SHP77 (cell line): ENCODE results near the gene C11orf68.

ENCODE experiments used
- DNase-seq, 2 experiments: peaks; one replicate each; lab custom pipeline; 2025; lab: John Stamatoyannopoulos, UW

The C11orf68 gene

DNA sequence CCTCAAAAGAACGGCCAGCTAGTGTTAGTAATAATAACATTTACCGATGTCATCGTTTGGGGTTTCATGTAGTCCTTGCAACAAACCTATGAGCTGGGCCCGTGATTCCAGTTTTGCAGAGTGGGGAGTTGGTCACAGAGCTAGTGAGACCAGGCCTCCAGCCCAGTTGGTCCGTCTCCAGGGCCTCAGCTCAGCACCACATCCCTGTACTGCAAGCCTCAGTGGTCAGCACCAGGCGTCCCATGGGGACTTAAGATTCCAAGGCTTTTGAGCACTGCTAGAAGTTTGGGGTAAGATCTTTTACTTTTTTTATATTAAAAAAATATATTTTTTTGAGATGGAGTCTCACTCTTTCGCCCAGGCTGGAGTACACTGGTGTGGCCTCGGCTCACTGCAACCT lies 25.3 kb upstream of the C11orf68 start:
- no peak for DNase-seq

DNA sequence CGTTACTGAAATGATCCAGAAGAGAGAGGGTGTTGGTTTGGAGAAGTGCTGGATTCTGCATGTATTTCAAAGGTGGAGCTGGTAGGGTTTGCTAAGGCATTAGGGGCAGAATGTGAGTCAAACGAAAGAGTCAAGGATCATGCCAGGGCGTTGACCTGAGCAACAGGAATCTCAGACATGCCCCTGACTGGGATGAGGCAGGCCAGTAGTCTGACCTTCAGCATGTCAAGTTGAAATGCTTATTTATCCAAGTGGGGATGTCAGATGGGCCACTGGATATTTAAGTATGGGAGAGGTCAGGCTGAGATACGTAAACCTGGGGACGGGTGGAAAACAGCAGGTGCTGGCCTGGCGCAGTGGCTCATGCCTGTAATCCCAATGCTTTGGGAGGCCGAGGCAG lies 23.7 kb upstream of the C11orf68 start:
- no peak for DNase-seq

DNA sequence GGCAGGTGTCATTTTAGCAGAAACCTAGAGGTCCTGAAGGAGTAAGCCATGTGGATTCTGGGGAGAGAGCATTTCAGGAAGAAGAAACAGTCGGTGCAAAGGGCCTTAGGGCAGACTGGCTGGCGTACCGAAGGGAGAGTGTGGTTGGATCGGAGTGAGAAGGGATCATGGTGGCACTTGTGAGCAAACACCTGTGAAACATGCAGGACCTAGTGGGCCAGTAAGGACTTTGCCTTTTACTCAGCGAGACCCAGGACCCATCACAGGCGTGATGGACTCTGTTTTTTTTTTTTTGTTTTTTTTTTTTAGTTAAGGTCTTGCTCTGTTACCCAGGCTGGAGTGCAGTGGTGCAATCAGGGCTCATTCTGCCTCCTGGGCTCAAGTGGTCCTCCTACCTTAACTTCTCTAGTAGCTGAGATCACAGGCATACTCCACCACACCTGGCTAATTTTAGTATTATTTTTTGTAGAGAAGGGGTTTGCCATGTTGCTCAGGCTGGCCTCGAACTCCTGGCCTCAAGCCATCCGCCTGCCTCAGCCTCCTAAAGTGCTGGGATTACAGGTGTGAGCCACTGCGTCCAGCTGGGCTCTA lies 23.0 kb upstream of the C11orf68 start:
- no peak for DNase-seq

DNA sequence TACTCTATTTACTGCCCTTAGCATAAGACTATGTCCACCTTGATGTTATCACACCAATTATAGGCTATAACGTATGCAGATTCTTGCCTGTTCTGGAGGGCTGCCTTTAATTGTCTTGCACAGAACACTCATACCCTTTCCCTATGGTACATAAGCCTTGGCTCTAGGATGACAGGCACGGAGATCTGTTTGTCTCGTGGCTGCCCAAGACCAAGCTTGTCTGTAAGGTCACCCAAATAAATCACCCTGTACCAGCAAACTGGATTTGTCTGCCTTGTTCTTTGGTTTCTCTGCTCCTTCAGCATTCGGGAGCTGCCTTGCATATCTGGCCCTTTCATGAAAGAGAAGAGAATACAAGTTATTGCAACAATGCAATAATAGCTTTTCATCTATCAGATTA lies 18.9 kb upstream of the C11orf68 start:
- DNase-seq = no peak

DNA sequence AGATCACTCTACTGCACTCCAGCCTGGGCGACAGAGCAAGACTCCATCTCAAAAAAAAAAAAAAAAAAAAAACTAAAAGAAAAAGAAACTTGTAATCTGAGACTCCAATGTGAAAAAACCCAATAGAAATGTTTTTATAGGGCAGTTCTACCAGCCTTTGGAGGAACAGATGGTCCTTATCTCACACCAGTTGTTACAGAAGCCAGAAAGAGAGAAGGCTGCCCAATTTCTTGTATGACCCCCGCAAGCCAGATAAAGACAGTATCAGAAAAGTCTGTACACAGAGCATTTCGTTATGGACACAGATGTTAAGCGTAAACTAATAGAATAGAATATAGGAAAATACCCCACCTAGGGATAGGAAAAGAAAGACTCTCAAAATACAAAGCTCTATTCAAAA lies 15.2 kb upstream of the C11orf68 start:
- DNase-seq = no peak

DNA sequence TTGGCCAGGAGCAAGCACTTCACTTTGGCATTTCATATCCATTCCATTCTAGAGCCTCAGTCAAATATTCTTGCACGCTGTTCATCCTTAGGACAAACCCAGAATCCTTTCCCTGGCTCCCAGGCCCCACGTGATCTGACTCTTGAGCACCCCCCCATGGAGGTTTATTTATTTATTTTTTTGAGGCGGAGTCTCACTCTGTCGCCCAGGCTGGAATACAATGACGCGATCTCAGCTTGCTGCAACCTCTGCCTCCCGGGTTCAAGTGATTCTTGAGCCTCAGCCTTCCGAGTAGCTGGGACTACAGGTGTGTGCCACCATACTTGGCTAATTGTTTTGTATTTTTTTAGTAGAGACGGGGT lies 13.7 kb upstream of the C11orf68 start:
- DNase-seq = peak; percentile 21 to 30

DNA sequence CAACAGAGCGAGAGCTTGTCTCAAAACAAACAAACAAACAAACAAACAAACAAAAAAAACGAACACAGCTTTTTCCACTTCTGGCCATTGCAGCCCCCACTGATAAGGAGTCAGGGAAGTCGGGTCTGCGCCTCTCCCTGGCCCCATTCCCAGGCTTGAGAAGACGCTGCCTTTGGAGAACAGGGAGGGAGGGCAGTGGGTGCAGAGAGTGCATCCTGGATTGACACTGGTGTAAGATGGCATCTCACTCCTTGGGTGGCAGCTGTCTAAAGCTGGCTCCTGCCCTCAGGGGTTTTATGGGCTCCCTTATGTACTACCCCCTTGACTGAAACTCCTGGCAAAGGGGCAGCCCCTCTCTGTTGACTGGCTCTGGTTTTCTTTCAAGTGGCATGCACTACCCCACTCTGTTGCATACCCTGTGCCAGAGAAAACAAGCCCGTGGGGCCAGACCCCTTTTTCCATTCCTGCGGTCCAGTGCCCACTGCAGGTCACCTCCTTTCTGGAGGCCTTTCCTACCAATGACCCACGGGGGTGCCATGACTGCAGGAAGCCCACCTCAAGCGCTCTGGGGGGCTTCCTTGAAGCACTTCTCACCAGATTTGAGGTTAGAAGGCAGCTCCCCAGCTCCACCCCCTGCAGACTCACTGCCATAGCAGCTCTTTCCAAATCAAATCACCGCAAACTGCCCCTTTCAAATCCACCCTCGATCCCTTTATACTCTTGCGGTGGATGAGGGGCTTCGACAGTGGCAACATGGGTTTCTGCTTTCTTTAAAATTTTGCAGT lies 13.1 kb upstream of the C11orf68 start:
- no peak for DNase-seq

DNA sequence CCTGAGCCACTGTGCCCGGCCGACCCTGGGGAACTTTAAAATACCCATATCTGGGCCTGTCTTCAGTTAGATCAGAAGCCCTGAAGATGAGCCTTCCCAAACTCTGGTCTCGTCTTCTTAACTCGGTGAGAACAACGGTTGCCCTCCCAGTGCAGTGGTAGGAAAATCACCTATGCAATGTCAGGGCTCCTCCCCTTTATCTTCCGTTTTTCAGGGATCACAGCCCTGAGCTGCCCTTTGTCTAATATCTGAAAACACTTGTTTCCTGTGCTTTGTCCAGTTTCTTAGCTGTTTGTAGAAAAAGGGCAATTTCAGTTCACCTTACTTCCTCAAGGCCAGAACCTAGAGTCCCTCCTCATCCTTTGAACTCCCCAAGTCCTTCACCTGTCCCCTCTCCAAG lies 9.8 kb upstream of the C11orf68 start:
- no peak for DNase-seq

DNA sequence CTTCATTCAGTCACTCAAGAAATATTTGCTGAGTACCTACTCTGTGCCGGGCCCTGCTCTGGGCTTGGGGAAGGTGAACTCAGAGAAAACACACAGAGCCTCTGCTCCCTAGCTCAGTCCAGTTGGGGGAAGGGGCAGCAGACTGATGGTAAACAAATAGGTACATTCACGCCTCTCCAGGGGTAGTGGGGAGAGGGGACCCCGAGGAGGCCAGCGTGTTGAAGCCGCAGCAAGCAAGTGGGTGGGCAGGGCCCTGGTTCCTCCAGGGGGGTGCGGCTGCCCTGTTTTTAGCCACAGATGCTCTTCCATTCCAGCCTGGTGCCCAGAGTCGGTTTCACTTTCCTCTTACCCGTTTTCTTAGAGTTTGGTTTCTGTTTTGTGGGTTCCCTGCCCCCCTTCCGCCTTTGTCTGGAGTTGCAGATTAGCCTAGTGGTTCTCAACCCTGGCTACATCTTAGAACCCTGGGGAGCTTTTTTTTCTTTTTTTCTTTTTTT lies 9.1 kb upstream of the C11orf68 start:
- no peak for DNase-seq

DNA sequence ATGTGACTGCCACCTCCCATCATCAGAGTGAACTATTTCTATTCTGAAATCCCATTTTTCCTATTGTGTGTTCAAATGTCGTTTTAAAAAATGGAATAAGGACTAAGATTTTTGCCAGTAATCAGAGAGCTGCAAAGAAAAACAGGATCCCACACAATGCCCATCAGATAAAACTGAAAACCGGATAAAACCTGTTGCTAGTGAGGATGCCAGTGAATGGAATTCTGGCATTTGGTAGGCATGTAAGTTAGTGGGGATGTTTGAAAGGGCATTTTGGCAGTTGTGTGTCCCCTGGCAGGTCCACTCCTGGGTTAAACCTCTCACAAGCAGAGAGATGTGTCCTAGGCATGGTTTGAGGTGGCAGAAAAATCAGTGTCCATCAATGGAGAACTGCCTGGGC lies 6.5 kb upstream of the C11orf68 start:
- DNase-seq = no peak

DNA sequence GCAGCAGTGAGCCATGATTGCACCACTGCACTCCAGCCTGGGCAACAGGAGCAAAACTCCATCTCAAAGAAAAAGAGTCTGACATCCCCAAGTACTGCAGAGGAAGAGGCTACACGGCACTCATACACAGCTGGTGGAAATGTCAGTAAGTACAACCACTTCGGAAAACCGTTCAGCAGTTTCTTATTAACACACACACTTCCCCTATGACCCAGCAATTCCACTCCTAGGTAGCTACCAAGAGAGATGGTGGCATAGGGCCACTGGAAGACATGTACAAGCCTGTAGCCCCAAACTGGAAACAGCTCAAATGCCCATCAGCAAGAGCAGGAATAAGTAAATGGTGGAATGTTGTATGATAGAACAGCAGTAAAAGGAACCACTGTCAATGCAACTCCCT lies 3.7 kb upstream of the C11orf68 start:
- DNase-seq = no peak

DNA sequence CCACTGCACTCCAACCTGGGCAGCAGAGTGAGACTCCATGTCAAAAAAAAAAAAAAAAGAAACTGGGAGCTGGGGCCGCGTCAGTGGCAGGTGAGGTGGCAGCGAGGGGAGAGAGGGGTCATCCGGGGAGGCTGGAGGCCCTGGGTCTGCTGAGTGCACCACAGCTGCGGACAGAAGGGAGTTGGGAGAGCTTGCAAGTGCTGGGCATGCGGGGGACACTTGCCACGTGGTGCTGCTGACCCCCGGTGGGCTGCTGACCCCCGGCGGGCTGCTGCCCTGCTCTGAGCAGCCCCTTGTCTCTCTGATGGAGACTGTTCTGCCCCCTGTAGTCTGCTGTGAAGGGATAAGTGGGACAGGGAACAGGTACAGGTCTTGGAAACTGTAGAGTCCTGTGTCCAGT lies 3.0 kb upstream of the C11orf68 start:
- DNase-seq = no peak

DNA sequence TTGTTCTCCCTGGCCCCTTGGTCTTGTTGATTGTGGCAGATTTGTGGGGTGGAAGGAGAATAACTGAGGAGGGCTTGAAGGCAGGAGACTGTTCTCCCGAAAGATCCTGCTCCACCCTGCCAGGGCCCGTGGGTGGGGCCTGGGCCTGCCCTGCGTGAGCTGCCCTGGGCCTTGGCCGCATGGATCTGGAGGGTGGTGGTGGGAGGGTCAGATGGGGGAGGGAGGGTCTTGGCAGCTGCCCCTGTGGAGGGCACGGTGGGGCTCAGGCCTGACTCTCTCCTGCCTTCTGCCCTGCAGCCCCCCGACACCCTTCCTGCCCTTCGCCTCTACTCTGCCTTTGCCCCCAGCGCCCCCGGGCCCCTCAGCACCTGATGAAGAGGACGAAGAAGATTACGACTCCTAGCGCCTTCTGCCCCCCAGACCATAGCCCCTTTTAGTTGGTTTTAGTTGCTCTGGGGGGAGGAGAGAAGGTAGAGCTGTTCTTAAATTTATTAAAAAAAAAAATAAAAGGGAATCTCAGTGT lies 2.2 kb upstream of the C11orf68 start:
- no peak for DNase-seq

DNA sequence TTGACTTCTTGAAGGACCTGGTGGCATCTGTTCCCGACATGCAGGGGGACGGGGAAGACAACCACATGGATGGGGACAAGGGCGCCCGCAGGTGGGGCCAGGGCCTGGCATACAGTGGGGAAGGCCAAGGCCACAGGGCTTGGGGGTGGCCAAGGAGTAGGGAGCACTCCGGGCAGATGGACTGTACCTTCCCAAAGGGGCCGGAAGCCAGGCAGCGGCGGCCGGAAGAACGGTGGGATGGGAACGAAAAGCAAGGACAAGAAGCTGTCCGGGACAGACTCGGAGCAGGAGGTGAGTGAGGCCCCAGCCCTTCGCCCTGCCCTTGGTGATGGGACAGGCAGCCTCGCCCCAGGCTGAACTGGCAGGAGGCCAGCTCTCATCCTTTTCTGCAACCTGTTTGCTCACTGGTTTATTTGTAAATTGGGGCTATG lies 1.5 kb upstream of the C11orf68 start:
- no peak for DNase-seq

DNA sequence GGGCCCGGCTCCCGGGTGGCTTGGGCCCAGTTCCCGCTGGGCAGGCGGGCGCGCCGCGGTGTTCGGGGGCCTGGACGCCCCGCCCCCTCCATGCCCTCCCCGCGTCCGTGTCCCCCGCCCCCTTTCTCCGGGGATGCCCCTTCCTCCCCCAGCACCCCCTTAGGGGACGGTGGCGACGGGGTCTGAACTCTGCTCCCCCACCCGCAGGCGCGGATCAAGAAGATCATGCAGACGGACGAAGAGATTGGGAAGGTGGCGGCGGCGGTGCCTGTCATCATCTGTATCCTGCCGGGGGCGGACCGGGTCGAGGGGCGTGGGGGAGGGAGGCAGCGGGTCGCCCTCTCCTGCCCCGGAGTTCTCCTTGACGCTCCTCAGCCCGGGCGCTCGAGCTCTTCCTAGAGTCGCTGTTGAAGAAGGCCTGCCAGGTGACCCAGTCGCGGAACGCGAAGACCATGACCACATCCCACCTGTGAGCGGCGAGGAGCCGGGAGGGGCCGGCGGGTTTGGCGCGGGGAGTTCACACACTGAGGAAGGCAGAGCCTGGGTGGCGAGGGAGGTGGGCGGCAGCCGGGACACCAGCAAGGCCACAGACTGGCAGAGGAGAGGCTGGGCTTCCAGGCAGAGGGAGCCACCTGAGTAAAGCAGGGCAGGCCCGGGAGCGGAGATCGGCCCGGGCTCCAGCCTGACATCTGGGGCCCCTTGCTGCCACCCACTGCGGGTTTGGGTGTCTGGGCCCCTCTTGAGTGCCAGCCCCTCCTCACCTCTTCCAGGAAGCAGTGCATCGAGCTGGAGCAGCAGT lies 910 bp upstream of the C11orf68 start:
- DNase-seq = no peak

DNA sequence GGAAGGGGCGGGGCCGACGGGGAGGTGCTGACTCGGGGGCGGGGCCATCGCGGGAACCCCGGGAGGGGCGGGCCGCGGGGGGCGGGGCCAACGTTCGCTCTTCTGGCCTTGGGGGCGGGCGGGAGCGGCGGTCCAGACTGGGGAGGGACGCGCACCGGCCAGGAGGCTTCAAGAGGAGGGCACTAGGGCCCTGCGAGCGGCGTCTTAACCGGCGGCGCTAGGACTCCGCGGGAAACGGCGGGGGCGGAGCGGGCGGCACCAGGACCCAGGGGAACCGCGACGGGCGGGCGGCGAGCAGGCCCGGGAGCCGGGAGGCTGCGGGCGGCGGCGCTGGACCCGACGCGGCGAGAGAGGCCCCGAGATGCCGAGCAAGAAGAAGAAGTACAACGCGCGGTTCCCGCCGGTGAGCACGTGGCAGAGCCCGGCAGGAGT lies 295 bp upstream of the C11orf68 start, which contains the start of gene DRAP1:
Gene DRAP1, plus strand, starts transcription at position 286 of the 432 bp plus-strand sequence. Its CDS starts 76 bp downstream, at position 362.
- peak; percentile 92 to 98 for DNase-seq

DNA sequence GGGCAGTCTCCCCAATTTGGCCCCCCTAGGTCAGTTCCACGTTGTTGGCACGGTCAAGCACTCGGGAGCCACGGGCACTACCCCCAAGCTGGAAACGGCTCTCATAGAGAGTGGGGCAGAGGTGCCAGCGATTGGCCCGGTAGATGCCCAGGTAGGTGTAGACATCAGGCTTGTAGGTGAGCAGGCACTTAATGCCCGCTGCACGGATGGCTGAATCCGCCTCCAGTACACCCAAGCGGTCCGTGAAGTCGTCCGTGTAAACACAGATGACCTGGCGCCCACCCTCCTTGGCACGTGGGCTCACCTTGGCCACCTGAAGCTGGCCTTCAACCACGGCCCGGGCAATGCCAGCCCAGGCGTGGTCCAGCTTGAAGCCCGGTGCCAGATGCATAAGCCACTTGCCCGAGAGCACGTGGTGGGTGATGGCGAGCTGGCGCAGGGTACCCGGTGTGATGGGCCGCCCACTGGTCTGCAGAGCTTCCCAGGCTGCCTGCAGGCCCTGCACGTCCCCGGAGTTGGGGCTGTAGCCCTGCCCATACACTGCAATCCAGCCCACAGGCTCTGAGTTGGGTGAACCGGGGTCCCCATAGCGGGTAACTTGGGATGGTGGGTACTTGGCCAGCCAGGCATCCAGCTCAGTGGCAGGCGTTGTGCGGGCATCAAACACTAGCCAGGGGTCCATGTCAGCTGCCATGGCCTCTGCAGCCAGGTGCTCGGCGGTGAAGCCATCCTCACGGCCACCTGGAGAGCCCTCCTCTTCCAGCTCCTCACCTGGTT lies 1.2 kb downstream of the C11orf68 start:
- no peak for DNase-seq

DNA sequence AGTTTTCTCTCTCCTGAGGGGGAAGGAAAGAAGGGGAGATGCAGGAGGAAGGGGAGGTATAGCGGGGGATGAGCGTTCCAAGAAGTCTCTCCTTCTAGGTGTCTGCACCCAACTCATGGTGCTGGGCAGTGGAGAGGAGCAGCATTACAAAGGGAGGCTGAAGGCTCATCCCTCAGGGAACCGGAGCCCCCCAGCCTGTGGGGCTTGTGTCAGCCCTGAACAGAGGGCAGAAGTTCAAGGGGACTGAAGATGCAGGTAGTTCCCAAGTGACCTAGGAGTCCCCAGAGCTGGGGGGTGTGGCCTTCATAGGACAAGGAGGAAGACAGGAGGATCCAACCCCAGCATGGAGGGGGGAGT lies 1.8 kb downstream of the C11orf68 start:
- no peak for DNase-seq

DNA sequence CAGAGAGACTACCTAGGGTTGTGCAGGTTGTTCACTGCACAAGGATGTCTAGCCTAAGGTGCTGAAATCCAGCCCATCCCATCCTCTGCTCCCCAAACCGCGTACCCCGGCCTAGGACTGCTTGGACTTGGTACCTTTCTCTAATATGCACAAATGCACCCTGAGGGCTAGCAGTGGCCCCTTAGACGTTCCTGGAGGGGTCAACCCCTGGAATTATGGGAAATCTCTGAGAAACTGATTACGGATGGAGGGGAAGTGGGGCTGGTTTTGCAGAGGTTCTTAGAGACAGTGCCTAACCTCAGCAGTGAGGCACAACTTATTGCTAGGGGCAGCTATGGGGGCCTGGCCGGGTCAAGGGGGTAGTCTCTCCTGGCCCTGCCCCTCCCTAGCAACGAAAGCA lies 2.5 kb downstream of the C11orf68 start:
- DNase-seq = no peak

DNA sequence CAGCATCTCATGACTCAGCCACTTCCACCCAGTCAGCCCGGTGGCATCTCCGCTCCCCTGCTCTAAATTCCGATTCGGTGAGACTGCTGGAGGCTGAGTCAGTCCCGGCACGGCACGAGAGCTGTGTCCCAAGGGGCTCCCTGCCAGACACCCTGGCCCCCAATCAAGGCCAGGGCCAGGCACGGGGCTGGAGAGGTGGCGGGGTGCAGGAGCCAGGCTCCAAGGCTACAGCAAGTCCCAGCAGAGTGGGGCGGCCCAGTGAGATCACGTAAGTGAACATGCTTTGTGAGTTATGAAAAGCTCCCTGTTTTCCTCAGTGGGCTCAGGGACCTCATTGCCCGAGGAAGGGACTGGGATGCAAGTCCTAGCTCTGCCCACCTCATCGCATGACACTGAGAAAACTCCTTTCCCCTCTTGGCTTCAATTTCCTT lies 3.0 kb downstream of the C11orf68 start:
- DNase-seq = no peak

DNA sequence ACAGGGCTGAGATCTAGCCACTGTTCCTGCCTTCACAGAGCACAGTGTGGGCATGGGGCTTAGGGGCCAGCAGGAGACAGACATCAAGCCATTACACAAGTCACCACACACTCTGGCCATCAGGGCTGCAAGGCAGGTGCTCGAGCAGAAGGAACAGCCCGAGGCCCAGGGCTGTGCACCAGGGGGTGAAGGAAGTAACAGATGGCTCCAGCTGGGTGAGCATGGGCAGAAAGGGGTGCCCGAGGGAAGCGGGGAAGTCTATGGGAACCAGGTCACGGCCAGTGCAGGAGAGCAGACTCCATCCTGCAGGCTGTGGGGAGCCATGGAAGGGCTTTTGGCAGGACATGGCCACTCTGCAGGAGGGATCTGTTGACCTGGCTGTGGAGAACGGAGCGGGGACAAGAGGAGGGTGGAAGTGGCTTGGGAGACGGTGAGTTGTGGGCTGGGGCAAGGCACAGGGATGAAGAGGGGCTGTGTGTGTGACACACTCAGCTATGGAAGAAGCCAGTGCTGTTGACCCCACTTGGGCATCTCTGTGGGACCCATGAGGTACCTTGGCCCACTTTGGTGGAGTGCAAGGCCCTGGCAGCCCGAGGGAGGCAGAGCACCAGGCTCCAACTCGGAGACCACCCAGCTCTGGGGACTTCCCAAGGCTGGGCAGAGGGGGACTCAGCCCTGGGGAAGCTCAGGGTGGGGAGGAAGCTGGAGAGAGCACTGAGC lies 3.6 kb downstream of the C11orf68 start:
- DNase-seq = no peak
